GM23338 (cell line): Measurements from ENCODE around the gene MAP2K5.

Experiments used
- CREB1 ChIP-seq: fragments of 250-450 bp; sonication (Bioruptor Pico); IDR thresholded peaks from 2 replicates; pipeline ENCODE4 v1.5.0; 2020; ENCODE audit warnings: low read depth, mild to moderate bottlenecking, moderate library complexity
- EZH2 ChIP-seq: fragments of 200-600 bp; sonication (generic); IDR thresholded peaks from one replicate; pipeline ENCODE4 v1.8.0; 2017; ENCODE audit warnings: antibody characterized with exemption, mild to moderate bottlenecking, low read depth; ENCODE audit not compliant: unreplicated experiment
- EZH2phosphoT487 ChIP-seq: fragments of 200-600 bp; sonication (generic); IDR thresholded peaks from one replicate; pipeline ENCODE4 v1.8.1; 2018; ENCODE audit warnings: antibody characterized with exemption; ENCODE audit not compliant: unreplicated experiment
- JUNB ChIP-seq: IDR thresholded peaks from one replicate; pipeline ENCODE4 v1.6.1; 2016; ENCODE audit warnings: antibody characterized with exemption; ENCODE audit not compliant: unreplicated experiment
- NANOG ChIP-seq: IDR thresholded peaks from 2 replicates; pipeline ENCODE4 v1.6.1; 2016; ENCODE audit warnings: antibody characterized with exemption, borderline replicate concordance
- POLR2AphosphoS5 ChIP-seq: IDR thresholded peaks from 2 replicates; pipeline ENCODE4 v1.6.1; 2016; ENCODE audit warnings: antibody characterized with exemption, low read depth
- STAT1 ChIP-seq: IDR thresholded peaks from one replicate; pipeline ENCODE4 v1.6.1; 2016; ENCODE audit warnings: antibody characterized with exemption; ENCODE audit not compliant: unreplicated experiment
- ZNF114 ChIP-seq: fragments of 250-450 bp; sonication (Bioruptor Pico); IDR thresholded peaks from 2 replicates; pipeline ENCODE4 v1.5.0; 2020; ENCODE audit warnings: mild to moderate bottlenecking, moderate library complexity
- ZNF331 ChIP-seq: fragments of 250-450 bp; sonication (Bioruptor Pico); IDR thresholded peaks from 2 replicates; pipeline ENCODE4 v1.5.0; 2020; ENCODE audit warnings: low read depth, mild to moderate bottlenecking, moderate library complexity
- TF ChIP-seq, protein P1 (sequence below), 2 experiments: fragments of 200-600 bp in 1 of 2; sonication (generic) in 1 of 2; conservative IDR thresholded peaks; 2 replicates each; pipeline versions ENCODE4 v1.5.1 to v1.6.1; 2016 to 2017; ENCODE audit warnings: antibody characterized with exemption in 2 of 2, low read depth in 2 of 2, mild to moderate bottlenecking in 2 of 2, moderate library complexity in 1 of 2
- TF ChIP-seq, protein P2 (sequence below): IDR thresholded peaks from one replicate; pipeline ENCODE4 v1.6.1; 2018; ENCODE audit warnings: antibody characterized with exemption; ENCODE audit not compliant: unreplicated experiment
- TF ChIP-seq, protein P3 (sequence below): IDR thresholded peaks from 2 replicates; pipeline ENCODE4 v1.6.1; 2016; ENCODE audit warnings: antibody characterized with exemption
- TF ChIP-seq, protein P4 (sequence below): fragments of 250-450 bp; sonication (Bioruptor Pico); IDR thresholded peaks from 2 replicates; pipeline ENCODE4 v1.5.0; 2020; ENCODE audit warnings: mild to moderate bottlenecking, moderate library complexity

DNA sequence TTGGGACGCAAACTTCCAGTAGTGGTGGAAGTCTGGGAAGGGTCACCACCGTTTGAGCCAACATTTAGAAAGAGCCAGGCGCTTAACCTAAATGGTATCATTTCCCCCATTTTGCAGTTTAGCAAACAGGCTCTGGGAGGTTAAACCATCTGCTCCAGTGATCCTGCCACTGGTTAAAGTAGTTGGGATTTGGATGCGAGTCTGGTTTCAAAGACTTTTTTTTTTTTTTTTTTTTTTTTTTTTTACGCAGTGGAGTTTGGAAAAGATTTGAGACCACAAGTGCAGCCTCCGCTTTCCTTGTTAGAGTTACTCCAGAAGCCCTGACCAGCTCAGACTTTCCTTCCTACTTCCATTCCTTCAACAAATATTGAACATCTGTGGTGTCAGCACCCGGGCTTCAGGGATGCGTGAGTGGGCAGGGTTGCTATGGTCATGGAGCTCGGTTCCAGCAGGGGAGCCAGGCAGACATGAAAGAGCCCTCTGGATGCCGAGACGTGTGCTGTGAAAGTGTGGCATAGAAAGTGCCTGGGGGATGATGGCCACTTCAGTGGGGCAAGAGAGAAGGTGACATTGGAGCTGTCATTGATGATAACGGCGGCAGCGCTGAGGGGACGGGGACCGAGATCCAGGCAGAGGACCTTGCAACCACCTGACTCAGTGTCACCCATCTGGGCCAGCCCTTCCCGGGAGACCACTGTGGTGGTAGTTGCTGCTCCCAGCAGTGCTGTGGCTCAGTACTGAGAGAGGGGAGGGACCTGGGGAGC lies 298.4 kb downstream of the MAP2K5 start:
- TF ChIP-seq, protein P1, sequence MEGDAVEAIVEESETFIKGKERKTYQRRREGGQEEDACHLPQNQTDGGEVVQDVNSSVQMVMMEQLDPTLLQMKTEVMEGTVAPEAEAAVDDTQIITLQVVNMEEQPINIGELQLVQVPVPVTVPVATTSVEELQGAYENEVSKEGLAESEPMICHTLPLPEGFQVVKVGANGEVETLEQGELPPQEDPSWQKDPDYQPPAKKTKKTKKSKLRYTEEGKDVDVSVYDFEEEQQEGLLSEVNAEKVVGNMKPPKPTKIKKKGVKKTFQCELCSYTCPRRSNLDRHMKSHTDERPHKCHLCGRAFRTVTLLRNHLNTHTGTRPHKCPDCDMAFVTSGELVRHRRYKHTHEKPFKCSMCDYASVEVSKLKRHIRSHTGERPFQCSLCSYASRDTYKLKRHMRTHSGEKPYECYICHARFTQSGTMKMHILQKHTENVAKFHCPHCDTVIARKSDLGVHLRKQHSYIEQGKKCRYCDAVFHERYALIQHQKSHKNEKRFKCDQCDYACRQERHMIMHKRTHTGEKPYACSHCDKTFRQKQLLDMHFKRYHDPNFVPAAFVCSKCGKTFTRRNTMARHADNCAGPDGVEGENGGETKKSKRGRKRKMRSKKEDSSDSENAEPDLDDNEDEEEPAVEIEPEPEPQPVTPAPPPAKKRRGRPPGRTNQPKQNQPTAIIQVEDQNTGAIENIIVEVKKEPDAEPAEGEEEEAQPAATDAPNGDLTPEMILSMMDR (conservative IDR thresholded peaks at IDR 0.05; ENCODE audit: low read depth in 2 of 2) = no peak
- TF ChIP-seq EZH2 = no peak
- TF ChIP-seq, protein P2, sequence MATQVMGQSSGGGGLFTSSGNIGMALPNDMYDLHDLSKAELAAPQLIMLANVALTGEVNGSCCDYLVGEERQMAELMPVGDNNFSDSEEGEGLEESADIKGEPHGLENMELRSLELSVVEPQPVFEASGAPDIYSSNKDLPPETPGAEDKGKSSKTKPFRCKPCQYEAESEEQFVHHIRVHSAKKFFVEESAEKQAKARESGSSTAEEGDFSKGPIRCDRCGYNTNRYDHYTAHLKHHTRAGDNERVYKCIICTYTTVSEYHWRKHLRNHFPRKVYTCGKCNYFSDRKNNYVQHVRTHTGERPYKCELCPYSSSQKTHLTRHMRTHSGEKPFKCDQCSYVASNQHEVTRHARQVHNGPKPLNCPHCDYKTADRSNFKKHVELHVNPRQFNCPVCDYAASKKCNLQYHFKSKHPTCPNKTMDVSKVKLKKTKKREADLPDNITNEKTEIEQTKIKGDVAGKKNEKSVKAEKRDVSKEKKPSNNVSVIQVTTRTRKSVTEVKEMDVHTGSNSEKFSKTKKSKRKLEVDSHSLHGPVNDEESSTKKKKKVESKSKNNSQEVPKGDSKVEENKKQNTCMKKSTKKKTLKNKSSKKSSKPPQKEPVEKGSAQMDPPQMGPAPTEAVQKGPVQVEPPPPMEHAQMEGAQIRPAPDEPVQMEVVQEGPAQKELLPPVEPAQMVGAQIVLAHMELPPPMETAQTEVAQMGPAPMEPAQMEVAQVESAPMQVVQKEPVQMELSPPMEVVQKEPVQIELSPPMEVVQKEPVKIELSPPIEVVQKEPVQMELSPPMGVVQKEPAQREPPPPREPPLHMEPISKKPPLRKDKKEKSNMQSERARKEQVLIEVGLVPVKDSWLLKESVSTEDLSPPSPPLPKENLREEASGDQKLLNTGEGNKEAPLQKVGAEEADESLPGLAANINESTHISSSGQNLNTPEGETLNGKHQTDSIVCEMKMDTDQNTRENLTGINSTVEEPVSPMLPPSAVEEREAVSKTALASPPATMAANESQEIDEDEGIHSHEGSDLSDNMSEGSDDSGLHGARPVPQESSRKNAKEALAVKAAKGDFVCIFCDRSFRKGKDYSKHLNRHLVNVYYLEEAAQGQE = no peak
- no peak for TF ChIP-seq STAT1
- no peak for TF ChIP-seq EZH2phosphoT487
- no peak for TF ChIP-seq CREB1 (CRISPR knock-in tag)
- TF ChIP-seq, protein P3, sequence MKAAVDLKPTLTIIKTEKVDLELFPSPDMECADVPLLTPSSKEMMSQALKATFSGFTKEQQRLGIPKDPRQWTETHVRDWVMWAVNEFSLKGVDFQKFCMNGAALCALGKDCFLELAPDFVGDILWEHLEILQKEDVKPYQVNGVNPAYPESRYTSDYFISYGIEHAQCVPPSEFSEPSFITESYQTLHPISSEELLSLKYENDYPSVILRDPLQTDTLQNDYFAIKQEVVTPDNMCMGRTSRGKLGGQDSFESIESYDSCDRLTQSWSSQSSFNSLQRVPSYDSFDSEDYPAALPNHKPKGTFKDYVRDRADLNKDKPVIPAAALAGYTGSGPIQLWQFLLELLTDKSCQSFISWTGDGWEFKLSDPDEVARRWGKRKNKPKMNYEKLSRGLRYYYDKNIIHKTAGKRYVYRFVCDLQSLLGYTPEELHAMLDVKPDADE = no peak
- TF ChIP-seq ZNF331 (CRISPR knock-in tag) = no peak
- no peak for TF ChIP-seq POLR2AphosphoS5
- TF ChIP-seq, protein P4, sequence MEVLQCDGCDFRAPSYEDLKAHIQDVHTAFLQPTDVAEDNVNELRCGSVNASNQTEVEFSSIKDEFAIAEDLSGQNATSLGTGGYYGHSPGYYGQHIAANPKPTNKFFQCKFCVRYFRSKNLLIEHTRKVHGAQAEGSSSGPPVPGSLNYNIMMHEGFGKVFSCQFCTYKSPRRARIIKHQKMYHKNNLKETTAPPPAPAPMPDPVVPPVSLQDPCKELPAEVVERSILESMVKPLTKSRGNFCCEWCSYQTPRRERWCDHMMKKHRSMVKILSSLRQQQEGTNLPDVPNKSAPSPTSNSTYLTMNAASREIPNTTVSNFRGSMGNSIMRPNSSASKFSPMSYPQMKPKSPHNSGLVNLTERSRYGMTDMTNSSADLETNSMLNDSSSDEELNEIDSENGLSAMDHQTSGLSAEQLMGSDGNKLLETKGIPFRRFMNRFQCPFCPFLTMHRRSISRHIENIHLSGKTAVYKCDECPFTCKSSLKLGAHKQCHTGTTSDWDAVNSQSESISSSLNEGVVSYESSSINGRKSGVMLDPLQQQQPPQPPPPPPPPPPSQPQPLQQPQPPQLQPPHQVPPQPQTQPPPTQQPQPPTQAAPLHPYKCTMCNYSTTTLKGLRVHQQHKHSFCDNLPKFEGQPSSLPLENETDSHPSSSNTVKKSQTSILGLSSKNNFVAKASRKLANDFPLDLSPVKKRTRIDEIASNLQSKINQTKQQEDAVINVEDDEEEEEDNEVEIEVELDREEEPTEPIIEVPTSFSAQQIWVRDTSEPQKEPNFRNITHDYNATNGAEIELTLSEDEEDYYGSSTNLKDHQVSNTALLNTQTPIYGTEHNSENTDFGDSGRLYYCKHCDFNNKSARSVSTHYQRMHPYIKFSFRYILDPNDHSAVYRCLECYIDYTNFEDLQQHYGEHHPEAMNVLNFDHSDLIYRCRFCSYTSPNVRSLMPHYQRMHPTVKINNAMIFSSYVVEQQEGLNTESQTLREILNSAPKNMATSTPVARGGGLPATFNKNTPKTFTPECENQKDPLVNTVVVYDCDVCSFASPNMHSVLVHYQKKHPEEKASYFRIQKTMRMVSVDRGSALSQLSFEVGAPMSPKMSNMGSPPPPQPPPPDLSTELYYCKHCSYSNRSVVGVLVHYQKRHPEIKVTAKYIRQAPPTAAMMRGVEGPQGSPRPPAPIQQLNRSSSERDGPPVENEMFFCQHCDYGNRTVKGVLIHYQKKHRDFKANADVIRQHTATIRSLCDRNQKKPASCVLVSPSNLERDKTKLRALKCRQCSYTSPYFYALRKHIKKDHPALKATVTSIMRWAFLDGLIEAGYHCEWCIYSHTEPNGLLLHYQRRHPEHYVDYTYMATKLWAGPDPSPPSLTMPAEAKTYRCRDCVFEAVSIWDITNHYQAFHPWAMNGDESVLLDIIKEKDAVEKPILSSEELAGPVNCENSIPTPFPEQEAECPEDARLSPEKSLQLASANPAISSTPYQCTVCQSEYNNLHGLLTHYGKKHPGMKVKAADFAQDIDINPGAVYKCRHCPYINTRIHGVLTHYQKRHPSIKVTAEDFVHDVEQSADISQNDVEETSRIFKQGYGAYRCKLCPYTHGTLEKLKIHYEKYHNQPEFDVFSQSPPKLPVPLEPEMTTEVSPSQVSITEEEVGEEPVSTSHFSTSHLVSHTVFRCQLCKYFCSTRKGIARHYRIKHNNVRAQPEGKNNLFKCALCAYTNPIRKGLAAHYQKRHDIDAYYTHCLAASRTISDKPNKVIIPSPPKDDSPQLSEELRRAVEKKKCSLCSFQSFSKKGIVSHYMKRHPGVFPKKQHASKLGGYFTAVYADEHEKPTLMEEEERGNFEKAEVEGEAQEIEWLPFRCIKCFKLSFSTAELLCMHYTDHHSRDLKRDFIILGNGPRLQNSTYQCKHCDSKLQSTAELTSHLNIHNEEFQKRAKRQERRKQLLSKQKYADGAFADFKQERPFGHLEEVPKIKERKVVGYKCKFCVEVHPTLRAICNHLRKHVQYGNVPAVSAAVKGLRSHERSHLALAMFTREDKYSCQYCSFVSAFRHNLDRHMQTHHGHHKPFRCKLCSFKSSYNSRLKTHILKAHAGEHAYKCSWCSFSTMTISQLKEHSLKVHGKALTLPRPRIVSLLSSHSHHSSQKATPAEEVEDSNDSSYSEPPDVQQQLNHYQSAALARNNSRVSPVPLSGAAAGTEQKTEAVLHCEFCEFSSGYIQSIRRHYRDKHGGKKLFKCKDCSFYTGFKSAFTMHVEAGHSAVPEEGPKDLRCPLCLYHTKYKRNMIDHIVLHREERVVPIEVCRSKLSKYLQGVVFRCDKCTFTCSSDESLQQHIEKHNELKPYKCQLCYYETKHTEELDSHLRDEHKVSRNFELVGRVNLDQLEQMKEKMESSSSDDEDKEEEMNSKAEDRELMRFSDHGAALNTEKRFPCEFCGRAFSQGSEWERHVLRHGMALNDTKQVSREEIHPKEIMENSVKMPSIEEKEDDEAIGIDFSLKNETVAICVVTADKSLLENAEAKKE = no peak
- no peak for TF ChIP-seq JUNB
- TF ChIP-seq ZNF114 (CRISPR knock-in tag) = no peak
- no peak for TF ChIP-seq NANOG
